HG02571 (cell line): ENCODE measurements around the gene ZDHHC14.

Experiments used
- ATAC-seq: cut with Tn5 transposase; IDR thresholded peaks from one replicate; pipeline ENCODE4 v1.9.1; 2021; ENCODE audit warnings: mild to moderate bottlenecking, moderate library complexity; ENCODE audit not compliant: unreplicated experiment

Gene ZDHHC14

GRCh38 chr6:157651731-157652490, 270.9 kb downstream of the ZDHHC14 start:
- ATAC-seq: no peak

GRCh38 chr6:157652601-157653363, 271.8 kb downstream of the ZDHHC14 start:
- ATAC-seq: no peak

- no peak for ATAC-seq
Measured at GRCh38 chr6:157653521-157653920, 272.5 kb downstream of the ZDHHC14 start.

- ATAC-seq: no peak
Measured at GRCh38 chr6:157655139-157655538, 274.1 kb downstream of the ZDHHC14 start.

- ATAC-seq: no peak
Measured at GRCh38 chr6:157656437-157656997, 275.5 kb downstream of the ZDHHC14 start.

- ATAC-seq: no peak
Measured at GRCh38 chr6:157657754-157658153, 276.8 kb downstream of the ZDHHC14 start.

- ATAC-seq: no peak
Measured at GRCh38 chr6:157658301-157658700, 277.3 kb downstream of the ZDHHC14 start.

- no peak for ATAC-seq
Measured at GRCh38 chr6:157659536-157660271, 278.7 kb downstream of the ZDHHC14 start.

- no peak for ATAC-seq
Measured at GRCh38 chr6:157660414-157660813, 279.4 kb downstream of the ZDHHC14 start.

GRCh38 chr6:157661652-157662051, 280.7 kb downstream of the ZDHHC14 start:
- ATAC-seq: no peak

- ATAC-seq: no peak
Measured at GRCh38 chr6:157663261-157663660, 282.3 kb downstream of the ZDHHC14 start.

- no peak for ATAC-seq
Measured at GRCh38 chr6:157665180-157665579, 284.2 kb downstream of the ZDHHC14 start.

GRCh38 chr6:157666729-157667128, 285.7 kb downstream of the ZDHHC14 start:
- no peak for ATAC-seq

GRCh38 chr6:157667211-157668008, 286.4 kb downstream of the ZDHHC14 start:
- no peak for ATAC-seq

- no peak for ATAC-seq
Measured at GRCh38 chr6:157668009-157668401, 287.0 kb downstream of the ZDHHC14 start.

GRCh38 chr6:157668713-157669112, 287.7 kb downstream of the ZDHHC14 start:
- ATAC-seq: no peak

- no peak for ATAC-seq
Measured at GRCh38 chr6:157669323-157669722, 288.3 kb downstream of the ZDHHC14 start.

- ATAC-seq: no peak
Measured at GRCh38 chr6:157669747-157670216, 288.8 kb downstream of the ZDHHC14 start.

GRCh38 chr6:157670466-157671186, 289.6 kb downstream of the ZDHHC14 start:
- ATAC-seq: no peak
